DLD1 (cell line): ENCODE results near the gene OAS2.
"Not testable (repeated sequence)": the region's sequence is repeated elsewhere in the genome, so short reads cannot be mapped to it uniquely, and the experiment has no call there.

Experiments used
- in situ Hi-C: cut with HindIII; loops from 2 replicates; pipeline ENCODE4 v1.10.0; 2017; ENCODE audit warnings: low sequenced_read_pairs

OAS2 gene

DNA sequence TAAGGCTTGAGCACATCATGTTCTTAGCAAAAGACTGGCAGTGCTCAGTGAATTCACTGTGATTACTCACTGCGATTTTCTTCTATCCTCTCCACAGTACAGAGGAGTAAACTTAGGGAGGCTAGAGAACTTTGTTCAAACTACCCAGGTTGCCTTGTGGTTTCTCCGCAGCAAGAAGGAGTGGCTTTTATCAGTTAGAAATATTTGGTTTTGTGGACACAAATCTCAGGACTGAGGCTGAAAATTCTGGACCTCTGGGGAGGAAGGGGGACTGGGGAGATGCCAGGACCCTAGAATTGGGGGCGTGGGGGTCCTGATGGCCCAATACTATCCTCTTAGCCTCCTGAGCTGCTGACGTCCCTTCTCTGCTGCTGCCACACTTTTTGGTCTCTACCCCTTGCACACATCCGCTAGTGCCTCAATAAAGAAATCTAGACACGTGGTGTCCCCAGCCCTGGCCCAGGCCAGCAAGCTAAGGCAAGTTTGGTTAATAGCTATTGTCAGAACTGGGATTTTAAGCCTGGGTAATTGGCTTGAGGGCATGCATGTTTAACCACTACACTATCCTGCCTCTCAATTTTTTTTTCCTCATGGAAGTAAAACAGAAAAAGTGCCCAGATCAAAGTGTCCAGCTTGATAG lies 842 bp downstream of the OAS2 start:
- in situ Hi-C loops, result no loop called here

DNA sequence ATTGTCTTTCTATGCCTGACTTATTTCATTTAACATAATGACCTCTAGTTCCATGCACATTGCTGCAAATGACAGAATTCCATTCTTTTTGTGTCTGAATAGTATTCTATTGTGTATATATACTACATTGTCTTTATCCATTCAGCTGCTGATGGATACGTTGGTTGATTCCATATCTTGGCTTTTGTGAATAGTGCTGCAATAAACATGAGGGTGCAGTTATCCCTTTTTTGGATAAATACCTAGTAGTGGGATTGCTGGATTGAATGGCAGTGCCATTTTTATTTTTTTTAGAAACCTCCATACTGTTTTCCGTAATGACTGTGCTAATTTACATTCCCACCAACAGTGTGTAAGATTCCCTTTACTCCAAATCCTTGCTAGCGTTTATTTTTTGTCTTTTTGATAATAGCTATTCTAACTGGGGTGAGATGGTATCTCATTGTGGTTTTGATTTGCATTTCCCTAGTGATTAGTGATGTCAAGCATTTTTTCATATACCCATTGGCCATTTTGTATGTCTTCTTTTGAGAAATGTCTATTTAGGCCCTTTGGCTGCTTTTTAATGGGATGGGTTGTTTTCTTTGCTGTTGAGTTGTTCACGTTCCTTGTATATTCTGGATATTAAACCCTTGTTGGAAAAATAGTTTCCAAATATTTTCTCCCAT lies 2.3 kb downstream of the OAS2 start:
- in situ Hi-C loops, result no loop called here

- in situ Hi-C loops, result no loop called here
Observed at GRCh38 chr12:112985642-112986290, 7.4 kb downstream of the OAS2 start.

GRCh38 chr12:112986291-112986800 lies 8.0 kb downstream of the OAS2 start:
- in situ Hi-C loops, result no loop called here

DNA sequence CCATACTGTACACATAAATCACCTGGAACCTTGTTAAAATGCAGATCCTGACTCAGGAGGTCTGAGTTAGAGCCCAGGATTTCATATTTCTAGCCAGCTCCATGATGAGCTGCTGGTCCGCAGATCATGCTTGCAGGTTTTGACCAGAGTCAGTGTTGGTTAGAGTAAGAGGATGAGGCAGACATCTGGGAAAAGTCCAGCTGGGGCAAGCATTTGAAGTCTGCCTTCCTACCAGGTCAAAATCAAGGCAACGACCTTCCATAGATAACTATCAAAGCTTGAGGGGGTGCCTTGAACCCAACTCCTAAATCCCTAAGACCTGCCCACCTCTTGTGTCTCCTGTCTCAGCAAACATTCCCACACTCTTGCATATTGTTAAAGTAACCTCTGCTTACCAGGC lies 9.2 kb downstream of the OAS2 start:
- in situ Hi-C loops, result no loop called here

- in situ Hi-C loops, result no loop called here
Observed at GRCh38 chr12:112988224-112988623, 9.9 kb downstream of the OAS2 start.

- in situ Hi-C loops, result not testable (repeated sequence)
Observed at GRCh38 chr12:112988823-112989385, 10.6 kb downstream of the OAS2 start.

GRCh38 chr12:112989806-112990205 lies 11.5 kb downstream of the OAS2 start:
- in situ Hi-C loops, result no loop called here

DNA sequence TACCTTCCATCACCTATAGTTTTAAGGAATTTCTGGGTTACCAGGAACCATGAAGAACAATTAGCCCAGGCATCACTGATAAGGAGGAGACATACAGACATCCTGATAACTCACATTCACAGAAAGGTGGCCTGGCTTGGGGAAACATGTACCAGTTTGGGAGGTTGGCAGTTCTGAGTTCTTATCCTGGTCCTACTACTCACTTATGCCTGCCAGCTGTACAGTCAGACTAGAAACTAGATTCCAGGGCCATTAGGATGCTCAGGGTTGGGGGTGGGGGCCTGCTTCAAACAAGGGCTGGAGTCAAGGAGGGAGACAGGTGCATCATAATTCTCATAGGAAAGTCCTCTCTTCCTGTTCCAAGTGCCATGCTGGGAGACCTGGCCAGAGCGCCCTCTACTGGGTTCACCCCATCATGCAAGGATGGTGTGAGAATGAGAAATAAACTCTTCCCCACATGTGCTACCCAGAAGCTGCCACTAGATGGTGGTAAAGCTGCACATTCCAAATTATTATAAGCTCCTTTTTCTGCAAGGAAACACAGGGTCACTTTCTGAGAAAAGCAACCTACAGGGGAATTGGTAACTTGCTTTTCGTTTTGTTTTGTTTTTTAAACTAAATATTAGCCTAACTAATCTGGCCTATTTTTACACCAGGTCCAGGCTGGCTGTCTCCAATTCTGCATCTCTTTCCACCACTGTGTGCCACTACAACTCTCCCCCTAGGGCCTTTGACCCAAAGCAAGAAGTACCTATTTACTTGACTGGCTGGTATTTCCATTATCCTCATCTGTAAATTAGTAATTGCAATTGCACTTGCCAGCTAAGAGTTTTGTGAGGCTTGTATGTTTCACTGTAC lies 14.5 kb downstream of the OAS2 start:
- in situ Hi-C loops, result no loop called here

GRCh38 chr12:112995008-112995407 lies 16.7 kb downstream of the OAS2 start:
- in situ Hi-C loops, result no loop called here

GRCh38 chr12:112996501-112996900 lies 18.2 kb downstream of the OAS2 start:
- in situ Hi-C loops, result no loop called here

- in situ Hi-C loops, result no loop called here
Observed at GRCh38 chr12:112997506-112997905, 19.2 kb downstream of the OAS2 start.

GRCh38 chr12:112998987-112999767 lies 20.9 kb downstream of the OAS2 start:
- in situ Hi-C loops, result no loop called here

GRCh38 chr12:113000433-113000832 lies 22.1 kb downstream of the OAS2 start:
- in situ Hi-C loops, result no loop called here

DNA sequence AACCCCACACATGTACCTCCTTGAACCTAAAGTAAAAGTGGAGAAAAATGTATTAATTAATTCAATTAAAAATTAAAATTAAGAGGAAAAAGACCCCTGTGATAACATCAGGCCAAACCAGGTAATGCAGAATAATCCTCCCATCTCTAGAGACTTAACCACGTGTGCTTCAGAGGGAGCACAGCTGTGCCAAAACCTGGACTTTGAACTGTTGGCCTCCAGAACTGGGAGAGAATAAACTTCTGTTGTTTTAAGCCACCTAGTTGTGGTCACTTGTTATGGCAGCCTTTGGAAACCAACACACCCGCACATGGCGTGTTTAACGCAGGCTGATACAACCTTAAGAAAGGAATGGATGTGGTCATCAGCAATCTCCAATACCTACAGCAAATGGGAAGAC lies 23.8 kb downstream of the OAS2 start:
- in situ Hi-C loops, result no loop called here

DNA sequence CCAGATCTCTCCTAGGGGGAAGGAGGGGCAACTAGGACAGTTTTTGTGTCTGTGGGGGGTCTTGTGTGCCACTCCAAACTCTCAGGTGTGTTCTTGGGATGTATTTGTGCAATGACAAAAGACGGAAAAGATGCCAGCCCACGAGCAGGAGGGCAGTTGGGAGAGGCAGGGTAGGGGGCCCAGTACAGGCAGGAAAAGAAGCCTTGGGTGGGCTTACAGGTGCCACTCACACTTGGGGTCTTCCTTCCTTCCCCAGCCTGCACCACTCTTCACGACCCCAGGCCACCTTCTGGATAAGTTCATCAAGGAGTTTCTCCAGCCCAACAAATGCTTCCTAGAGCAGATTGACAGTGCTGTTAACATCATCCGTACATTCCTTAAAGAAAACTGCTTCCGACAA lies 24.4 kb downstream of the OAS2 start:
- in situ Hi-C loops, result no loop called here

GRCh38 chr12:113003636-113004035 lies 25.3 kb downstream of the OAS2 start:
- in situ Hi-C loops, result no loop called here

GRCh38 chr12:113005762-113006161 lies 27.4 kb downstream of the OAS2 start:
- in situ Hi-C loops, result no loop called here

DNA sequence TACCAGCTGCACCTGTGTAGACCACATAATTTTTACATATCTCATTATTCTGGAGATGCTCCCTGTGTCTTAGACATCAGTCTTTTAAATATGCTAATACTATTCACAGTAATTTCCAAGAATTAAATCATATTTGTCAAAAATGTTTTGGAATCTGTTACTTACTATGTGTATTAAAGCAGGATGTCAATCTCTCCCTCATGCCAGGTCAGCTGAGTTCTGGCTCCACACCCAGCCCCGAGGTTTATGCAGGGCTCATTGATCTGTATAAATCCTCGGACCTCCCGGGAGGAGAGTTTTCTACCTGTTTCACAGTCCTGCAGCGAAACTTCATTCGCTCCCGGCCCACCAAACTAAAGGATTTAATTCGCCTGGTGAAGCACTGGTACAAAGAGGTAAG lies 27.9 kb downstream of the OAS2 start:
- in situ Hi-C loops, result no loop called here

- in situ Hi-C loops, result no loop called here
Observed at GRCh38 chr12:113006641-113007040, 28.3 kb downstream of the OAS2 start.
